ENCODE data around the gene NOS3. TPM values are rescaled to one million over a fixed set of nuclear protein-coding genes. Genes with fewer than 3 reads are reported as not detected.

NOS3 gene
- total and polyA plus RNA-seq, 9 of the 15 experiments (the other 6 are each of a cell fraction or from before 2014, with no cell fraction given): 1.1 to 121 (median 23.6) TPM

DNA sequence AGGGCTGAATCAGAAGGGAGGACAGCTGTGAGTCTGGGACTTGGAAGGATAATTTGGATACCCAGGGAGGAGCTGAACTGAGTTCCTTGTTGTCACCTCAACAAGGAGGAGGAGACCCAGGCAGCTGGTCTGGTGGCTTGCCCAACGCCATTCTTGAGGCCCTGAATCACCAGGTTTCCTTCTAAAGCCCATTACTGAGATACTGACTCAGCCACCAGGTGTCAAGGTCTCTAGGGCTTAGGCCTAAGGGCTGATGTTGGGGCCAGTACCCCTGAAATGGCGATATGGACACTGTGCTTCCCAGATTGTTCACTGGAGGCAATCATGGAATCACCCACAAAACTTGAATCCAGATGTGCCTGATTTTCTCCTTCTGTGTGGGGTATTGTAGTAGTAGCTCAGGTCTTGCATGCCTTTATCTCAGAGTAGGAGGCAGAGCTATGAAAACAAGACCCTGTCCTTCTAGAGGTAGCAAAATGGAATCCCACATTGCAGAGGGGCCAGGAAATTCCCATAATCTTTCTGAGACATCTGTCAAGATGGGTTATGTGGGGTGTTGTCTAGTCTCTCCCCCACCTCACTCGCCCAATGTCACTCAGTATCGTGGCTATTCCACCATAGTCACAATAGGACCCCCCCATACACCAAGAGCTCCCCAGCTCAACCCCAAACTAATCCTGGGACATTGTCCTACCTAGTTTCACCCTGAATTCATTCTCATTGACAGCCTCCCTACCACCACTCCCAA lies 35.3 kb downstream of the NOS3 start:
- peak overlapping the region; percentile 39 to 47; a peak in 3 of 4 replicates for H3K9ac ChIP-seq (ENCODE audit: insufficient read depth in 1 of 2, low read depth in 2 of 2, low read length in 2 of 2)
- H3K9me1 ChIP-seq (ENCODE audit: control insufficient read depth, insufficient read depth, low read length): no peaks in the 10 kb centered on the region
- FAIRE-seq: peak; percentile 59
- peak overlapping the region; percentile 73 for H3K27ac ChIP-seq (ENCODE audit: extremely low read depth, low read depth, low read length)
- H3K4me1 ChIP-seq (replicated peaks in 1 of 2; ENCODE audit: control insufficient read depth in 2 of 2, insufficient read depth in 2 of 2, low read length in 2 of 2): peaks cover 35 to 55% of the 10 kb centered on the region in 2 experiments
- H4K20me1 ChIP-seq (replicated peaks; ENCODE audit: control insufficient read depth, insufficient read depth, low read length): no peaks in the 10 kb centered on the region
- peak in 1 of 4 experiments; percentile 77 for DNase-seq (ENCODE audit: extremely low read depth in 1 of 4, low spot score in 3 of 4)
- peaks cover 9% of the 10 kb centered on the region; the same call in 2 of the 3 replicates for H3K36me3 ChIP-seq (ENCODE audit: control insufficient read depth, insufficient read depth, low read length)
- in situ Hi-C loops (cut with MboI): no loop called here
- CTCF ChIA-PET (ENCODE audit: low intra/inter-chr PET ratio): no interaction called here
- intact Hi-C loops (cut with micrococcal nuclease): no loop called here
- no peak overlapping the region for H3K4me3 ChIP-seq
- peaks cover 23% of the 10 kb centered on the region for H3K79me2 ChIP-seq (ENCODE audit: control insufficient read depth, insufficient read depth, low read length)
- H3K9me3 ChIP-seq (replicated peaks; ENCODE audit: control insufficient read depth, insufficient read depth, low read depth, low read length): no peaks in the 10 kb centered on the region
- BruUV-seq (replicated peaks): no TSS peak
- no peaks in the 10 kb centered on the region for H3K27me3 ChIP-seq (ENCODE audit: control insufficient read depth in 2 of 2, insufficient read depth in 2 of 2, low read length in 2 of 2)
- peak overlapping the region; percentile 47 for H2AFZ ChIP-seq (ENCODE audit: low read depth, low read length)
- POLR2A ChIA-PET: interaction anchor here (0.6 to 14.3 kb wide), 10 partner anchors 9 to 81 kb away, joined by 3 to 146 read pairs (median 4); partner anchors contain the start of gene FASTK
- no peak for ATAC-seq
- 20% methylated on average over 4 of the region's 4 CpGs for WGBS (ENCODE audit: insufficient coverage, low coverage, missing lambda C conversion rate)
- H3K4me2 ChIP-seq (ENCODE audit: insufficient read depth, low read length): peak overlapping the region; percentile 81
- TF ChIP-seq, protein P1, sequence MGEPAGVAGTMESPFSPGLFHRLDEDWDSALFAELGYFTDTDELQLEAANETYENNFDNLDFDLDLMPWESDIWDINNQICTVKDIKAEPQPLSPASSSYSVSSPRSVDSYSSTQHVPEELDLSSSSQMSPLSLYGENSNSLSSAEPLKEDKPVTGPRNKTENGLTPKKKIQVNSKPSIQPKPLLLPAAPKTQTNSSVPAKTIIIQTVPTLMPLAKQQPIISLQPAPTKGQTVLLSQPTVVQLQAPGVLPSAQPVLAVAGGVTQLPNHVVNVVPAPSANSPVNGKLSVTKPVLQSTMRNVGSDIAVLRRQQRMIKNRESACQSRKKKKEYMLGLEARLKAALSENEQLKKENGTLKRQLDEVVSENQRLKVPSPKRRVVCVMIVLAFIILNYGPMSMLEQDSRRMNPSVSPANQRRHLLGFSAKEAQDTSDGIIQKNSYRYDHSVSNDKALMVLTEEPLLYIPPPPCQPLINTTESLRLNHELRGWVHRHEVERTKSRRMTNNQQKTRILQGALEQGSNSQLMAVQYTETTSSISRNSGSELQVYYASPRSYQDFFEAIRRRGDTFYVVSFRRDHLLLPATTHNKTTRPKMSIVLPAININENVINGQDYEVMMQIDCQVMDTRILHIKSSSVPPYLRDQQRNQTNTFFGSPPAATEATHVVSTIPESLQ (CRISPR knock-in tag; IDR thresholded peaks at IDR 0.05): no peak
- TF ChIP-seq HCFC1 (IDR thresholded peaks at IDR 0.05; ENCODE audit: low read depth, low read length) (no peak), ZNF347 (CRISPR knock-in tag; IDR thresholded peaks at IDR 0.05; ENCODE audit: low read depth) (no peak), HNRNPH1 (optimal IDR thresholded peaks at IDR 0.05; ENCODE audit: low read depth, low read length) (no peak), EWSR1 (IDR thresholded peaks at IDR 0.05; ENCODE audit: borderline replicate concordance, low read depth, partially characterized antibody) (no peak), GTF2F1 (IDR thresholded peaks at IDR 0.05; ENCODE audit: low read depth, low read length) (no peak)
- TF ChIP-seq, protein P2, sequence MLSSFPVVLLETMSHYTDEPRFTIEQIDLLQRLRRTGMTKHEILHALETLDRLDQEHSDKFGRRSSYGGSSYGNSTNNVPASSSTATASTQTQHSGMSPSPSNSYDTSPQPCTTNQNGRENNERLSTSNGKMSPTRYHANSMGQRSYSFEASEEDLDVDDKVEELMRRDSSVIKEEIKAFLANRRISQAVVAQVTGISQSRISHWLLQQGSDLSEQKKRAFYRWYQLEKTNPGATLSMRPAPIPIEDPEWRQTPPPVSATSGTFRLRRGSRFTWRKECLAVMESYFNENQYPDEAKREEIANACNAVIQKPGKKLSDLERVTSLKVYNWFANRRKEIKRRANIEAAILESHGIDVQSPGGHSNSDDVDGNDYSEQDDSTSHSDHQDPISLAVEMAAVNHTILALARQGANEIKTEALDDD (IDR thresholded peaks at IDR 0.05): 0 out of 2 replicates have a peak, but pooled peaks have one; percentile 20
- TF ChIP-seq, protein P3, sequence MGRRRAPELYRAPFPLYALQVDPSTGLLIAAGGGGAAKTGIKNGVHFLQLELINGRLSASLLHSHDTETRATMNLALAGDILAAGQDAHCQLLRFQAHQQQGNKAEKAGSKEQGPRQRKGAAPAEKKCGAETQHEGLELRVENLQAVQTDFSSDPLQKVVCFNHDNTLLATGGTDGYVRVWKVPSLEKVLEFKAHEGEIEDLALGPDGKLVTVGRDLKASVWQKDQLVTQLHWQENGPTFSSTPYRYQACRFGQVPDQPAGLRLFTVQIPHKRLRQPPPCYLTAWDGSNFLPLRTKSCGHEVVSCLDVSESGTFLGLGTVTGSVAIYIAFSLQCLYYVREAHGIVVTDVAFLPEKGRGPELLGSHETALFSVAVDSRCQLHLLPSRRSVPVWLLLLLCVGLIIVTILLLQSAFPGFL (CRISPR knock-in tag; IDR thresholded peaks at IDR 0.05): no peak
- TF ChIP-seq, protein P4, sequence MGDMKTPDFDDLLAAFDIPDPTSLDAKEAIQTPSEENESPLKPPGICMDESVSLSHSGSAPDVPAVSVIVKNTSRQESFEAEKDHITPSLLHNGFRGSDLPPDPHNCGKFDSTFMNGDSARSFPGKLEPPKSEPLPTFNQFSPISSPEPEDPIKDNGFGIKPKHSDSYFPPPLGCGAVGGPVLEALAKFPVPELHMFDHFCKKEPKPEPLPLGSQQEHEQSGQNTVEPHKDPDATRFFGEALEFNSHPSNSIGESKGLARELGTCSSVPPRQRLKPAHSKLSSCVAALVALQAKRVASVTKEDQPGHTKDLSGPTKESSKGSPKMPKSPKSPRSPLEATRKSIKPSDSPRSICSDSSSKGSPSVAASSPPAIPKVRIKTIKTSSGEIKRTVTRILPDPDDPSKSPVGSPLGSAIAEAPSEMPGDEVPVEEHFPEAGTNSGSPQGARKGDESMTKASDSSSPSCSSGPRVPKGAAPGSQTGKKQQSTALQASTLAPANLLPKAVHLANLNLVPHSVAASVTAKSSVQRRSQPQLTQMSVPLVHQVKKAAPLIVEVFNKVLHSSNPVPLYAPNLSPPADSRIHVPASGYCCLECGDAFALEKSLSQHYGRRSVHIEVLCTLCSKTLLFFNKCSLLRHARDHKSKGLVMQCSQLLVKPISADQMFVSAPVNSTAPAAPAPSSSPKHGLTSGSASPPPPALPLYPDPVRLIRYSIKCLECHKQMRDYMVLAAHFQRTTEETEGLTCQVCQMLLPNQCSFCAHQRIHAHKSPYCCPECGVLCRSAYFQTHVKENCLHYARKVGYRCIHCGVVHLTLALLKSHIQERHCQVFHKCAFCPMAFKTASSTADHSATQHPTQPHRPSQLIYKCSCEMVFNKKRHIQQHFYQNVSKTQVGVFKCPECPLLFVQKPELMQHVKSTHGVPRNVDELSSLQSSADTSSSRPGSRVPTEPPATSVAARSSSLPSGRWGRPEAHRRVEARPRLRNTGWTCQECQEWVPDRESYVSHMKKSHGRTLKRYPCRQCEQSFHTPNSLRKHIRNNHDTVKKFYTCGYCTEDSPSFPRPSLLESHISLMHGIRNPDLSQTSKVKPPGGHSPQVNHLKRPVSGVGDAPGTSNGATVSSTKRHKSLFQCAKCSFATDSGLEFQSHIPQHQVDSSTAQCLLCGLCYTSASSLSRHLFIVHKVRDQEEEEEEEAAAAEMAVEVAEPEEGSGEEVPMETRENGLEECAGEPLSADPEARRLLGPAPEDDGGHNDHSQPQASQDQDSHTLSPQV (IDR thresholded peaks at IDR 0.05): peak; percentile 58
- TF ChIP-seq, protein P5, sequence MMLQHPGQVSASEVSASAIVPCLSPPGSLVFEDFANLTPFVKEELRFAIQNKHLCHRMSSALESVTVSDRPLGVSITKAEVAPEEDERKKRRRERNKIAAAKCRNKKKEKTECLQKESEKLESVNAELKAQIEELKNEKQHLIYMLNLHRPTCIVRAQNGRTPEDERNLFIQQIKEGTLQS (IDR thresholded peaks at IDR 0.05): peak; percentile 43; the same call in 1 of the 2 replicates
- TF ChIP-seq, protein P5 (CRISPR knock-in tag; conservative IDR thresholded peaks at IDR 0.05): no peak

Measured in K562 (cell line).